Breast epithelium (tissue), 4 donors: Measurements from ENCODE around the gene IL17RC. TPM values are rescaled to one million over a fixed set of nuclear protein-coding genes. Genes with fewer than 3 reads are reported as not detected.

Experiments used
- DNase-seq, 2 donors: peaks; one replicate each; pipeline ENCODE4 v3.0.0-alpha.2; 2019; ENCODE audit warnings: low spot score in 2 of 2
- H3K27ac ChIP-seq, 2 donors: fragments of 200-600 bp; sonication (generic) in 1 of 2; one replicate each; pipeline ENCODE4 v1.5.1; 2016 to 2019; ENCODE audit warnings: mild to moderate bottlenecking in 1 of 2
- H3K27me3 ChIP-seq, 2 donors: fragments of 200-600 bp; sonication (generic) in 1 of 2; one replicate each; pipeline versions ENCODE4 v1.5.1 to v1.6.0; 2017 to 2019; ENCODE audit warnings: control low read depth in 1 of 2, mild to moderate bottlenecking in 1 of 2
- H3K36me3 ChIP-seq: fragments of 200-600 bp; one replicate; pipeline ENCODE4 v1.5.1; 2019
- H3K4me1 ChIP-seq, 2 donors: fragments of 200-600 bp; sonication (generic); one replicate each; pipeline ENCODE4 v1.5.1; 2016 to 2019; ENCODE audit warnings: control low read depth in 1 of 2
- H3K4me3 ChIP-seq, 3 donors: fragments of 200-600 bp; sonication (generic); 1 replicate in 2 of 3; 2 replicates in 1 of 3; pipeline ENCODE4 v1.5.1; 2016 to 2019; ENCODE audit warnings: mild to moderate bottlenecking in 3 of 3, moderate library complexity in 2 of 3
- H3K9me3 ChIP-seq, 2 donors: fragments of 200-600 bp; sonication (generic) in 1 of 2; one replicate each; pipeline ENCODE4 v1.5.1; 2016 to 2019; ENCODE audit warnings: control low read depth in 1 of 2
- POLR2A ChIP-seq: fragments of 450-650 bp; IDR thresholded peaks from one replicate; pipeline ENCODE4 v1.6.1; 2016; ENCODE audit warnings: antibody characterized with exemption, mild to moderate bottlenecking, moderate library complexity
- POLR2AphosphoS5 ChIP-seq, 3 donors: sonication (generic); formaldehyde crosslinking; IDR thresholded peaks; one replicate each; pipeline ENCODE4 v1.6.1; 2017; ENCODE audit warnings: antibody characterized with exemption in 3 of 3
- intact Hi-C: fragments of 100-400 bp; cut with DNase I; formaldehyde crosslinking; loops from one replicate; pipeline ENCODE4 v1.15.1; 2023; ENCODE audit warnings: low total_unique reads
- total RNA-seq, 3 donors: library from RNA; depleted of rRNA; stranded (reverse); fragments of >200 nt; gene quantifications; one replicate each; pipeline ENCODE4 v1.1.0, GENCODE V29; 2016
- TF ChIP-seq, protein P1 (sequence below), 3 donors: fragments of 450-650 bp; IDR thresholded peaks; one replicate each; pipeline ENCODE4 v1.5.1; 2016 to 2017; ENCODE audit warnings: antibody characterized with exemption in 3 of 3, mild to moderate bottlenecking in 3 of 3, moderate library complexity in 3 of 3

IL17RC gene
- total RNA-seq, 3 donors from 2014 or later: 59.6 to 119 (median 90.6) TPM

DNA sequence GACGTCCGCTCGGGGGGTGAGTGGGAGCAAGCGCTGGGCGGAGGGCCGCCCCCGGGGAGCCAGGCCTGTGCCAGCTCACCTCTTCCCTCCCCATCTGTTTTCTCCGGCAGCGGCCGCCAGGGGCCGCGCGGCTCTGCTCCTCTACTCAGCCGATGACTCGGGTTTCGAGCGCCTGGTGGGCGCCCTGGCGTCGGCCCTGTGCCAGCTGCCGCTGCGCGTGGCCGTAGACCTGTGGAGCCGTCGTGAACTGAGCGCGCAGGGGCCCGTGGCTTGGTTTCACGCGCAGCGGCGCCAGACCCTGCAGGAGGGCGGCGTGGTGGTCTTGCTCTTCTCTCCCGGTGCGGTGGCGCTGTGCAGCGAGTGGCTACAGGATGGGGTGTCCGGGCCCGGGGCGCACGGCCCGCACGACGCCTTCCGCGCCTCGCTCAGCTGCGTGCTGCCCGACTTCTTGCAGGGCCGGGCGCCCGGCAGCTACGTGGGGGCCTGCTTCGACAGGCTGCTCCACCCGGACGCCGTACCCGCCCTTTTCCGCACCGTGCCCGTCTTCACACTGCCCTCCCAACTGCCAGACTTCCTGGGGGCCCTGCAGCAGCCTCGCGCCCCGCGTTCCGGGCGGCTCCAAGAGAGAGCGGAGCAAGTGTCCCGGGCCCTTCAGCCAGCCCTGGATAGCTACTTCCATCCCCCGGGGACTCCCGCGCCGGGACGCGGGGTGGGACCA, 16.1 kb downstream of the IL17RC start:
- intact Hi-C loops: loop anchor here (5.0 kb wide), 1 partner anchor 981 kb away; no protein-coding TSS in a partner anchor
- H3K27ac ChIP-seq: peak overlapping the region; percentile 97 to 99
- H3K4me3 ChIP-seq: peak overlapping the region; percentile 64 to 82 (median 77)
- H3K27me3 ChIP-seq: no peaks in the 10 kb centered on the region
- no peaks in the 10 kb centered on the region for H3K36me3 ChIP-seq
- no peaks in the 10 kb centered on the region for H3K9me3 ChIP-seq
- H3K4me1 ChIP-seq: peaks cover 0 to 20% of the 10 kb centered on the region in 2 donors
- TF ChIP-seq, protein P1, sequence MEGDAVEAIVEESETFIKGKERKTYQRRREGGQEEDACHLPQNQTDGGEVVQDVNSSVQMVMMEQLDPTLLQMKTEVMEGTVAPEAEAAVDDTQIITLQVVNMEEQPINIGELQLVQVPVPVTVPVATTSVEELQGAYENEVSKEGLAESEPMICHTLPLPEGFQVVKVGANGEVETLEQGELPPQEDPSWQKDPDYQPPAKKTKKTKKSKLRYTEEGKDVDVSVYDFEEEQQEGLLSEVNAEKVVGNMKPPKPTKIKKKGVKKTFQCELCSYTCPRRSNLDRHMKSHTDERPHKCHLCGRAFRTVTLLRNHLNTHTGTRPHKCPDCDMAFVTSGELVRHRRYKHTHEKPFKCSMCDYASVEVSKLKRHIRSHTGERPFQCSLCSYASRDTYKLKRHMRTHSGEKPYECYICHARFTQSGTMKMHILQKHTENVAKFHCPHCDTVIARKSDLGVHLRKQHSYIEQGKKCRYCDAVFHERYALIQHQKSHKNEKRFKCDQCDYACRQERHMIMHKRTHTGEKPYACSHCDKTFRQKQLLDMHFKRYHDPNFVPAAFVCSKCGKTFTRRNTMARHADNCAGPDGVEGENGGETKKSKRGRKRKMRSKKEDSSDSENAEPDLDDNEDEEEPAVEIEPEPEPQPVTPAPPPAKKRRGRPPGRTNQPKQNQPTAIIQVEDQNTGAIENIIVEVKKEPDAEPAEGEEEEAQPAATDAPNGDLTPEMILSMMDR (IDR thresholded peaks at IDR 0.05): peak; percentile 66 to 91 (median 74)
- TF ChIP-seq POLR2AphosphoS5 (IDR thresholded peaks at IDR 0.05): peak in 2 of 3 donors; percentile 25 to 47
- no peak for TF ChIP-seq POLR2A
- peak; percentile 84 to 85 for DNase-seq

DNA sequence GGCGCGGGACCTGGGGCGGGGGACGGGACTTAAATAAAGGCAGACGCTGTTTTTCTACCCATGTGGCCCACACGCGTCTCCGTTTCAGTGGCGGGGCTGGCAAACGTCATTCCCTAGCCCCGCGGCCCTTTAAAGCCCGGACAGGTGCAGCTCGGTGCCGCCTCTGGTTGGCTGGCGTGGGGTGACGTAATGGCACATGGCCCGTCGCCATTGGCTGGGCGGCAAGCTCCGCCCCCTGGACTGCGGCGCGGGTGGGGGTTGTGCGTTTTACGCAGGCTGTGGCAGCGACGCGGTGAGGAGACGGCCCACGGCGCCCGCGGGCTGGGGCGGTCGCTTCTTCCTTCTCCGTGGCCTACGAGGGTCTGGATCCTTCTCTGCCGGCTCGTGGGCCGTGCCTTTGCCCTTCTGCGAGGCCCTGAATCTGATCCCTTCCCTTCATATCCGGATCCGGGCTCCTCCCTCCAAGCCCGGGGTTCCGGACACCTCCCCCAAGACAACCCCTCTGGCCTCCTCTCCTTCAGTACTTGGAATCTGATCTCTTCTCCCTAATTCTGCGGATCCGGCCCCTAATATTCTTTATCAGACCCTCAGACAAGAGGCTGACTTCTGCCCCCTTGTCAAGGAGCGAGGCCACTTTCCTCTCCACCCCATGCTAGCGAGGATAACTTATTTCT, 16.8 kb downstream of the IL17RC start, which contains the start of gene CRELD1:
CRELD1 (plus strand) TSS at position 274 of the 674 bp plus-strand sequence. CDS start 605 bp downstream, outside the sequence.
- Histone ChIP-seq H3K9me3 (no peaks in the 10 kb centered on the region), H3K36me3 (no peaks in the 10 kb centered on the region), H3K4me3 (peak within 1 kb of the TSS; percentile 64 to 82 (median 77)), H3K27me3 (no peaks in the 10 kb centered on the region), H3K4me1 (peaks cover 0 to 20% of the 10 kb centered on the region in 2 donors), H3K27ac (peak within 1 kb of the TSS; percentile 97 to 99)
- intact Hi-C loops: loop anchor here (5.0 kb wide), 1 partner anchor 981 kb away; no protein-coding TSS in a partner anchor
- DNase-seq: peak; percentile 96
- TF ChIP-seq POLR2A (peak; percentile 78), POLR2AphosphoS5 (IDR thresholded peaks at IDR 0.05) (peak; percentile 82 to 94 (median 91))
- TF ChIP-seq, protein P1 (IDR thresholded peaks at IDR 0.05): no peak

DNA sequence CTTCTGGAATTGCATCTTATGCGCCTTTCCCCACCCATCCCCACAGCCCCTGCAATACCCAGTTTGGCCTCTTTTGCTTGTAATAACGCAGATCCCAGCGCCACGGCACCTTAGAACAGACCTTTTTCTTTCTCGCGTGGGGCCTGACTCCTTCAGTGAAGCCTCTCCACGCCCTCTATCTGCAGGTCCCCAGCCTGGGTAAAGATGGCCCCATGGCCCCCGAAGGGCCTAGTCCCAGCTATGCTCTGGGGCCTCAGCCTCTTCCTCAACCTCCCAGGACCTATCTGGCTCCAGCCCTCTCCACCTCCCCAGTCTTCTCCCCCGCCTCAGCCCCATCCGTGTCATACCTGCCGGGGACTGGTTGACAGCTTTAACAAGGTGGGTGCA, 17.3 kb downstream of the IL17RC start:
- TF ChIP-seq, protein P1 (IDR thresholded peaks at IDR 0.05): peak in 1 of 3 donors; percentile 43
- no peak for TF ChIP-seq POLR2A
- H3K27me3 ChIP-seq: no peaks in the 10 kb centered on the region
- H3K36me3 ChIP-seq: no peaks in the 10 kb centered on the region
- DNase-seq: no peak
- intact Hi-C loops: loop anchor here (5.0 kb wide), 1 partner anchor 982 kb away; no protein-coding TSS in a partner anchor
- H3K9me3 ChIP-seq: no peaks in the 10 kb centered on the region
- peak overlapping the region; percentile 64 to 82 (median 77) for H3K4me3 ChIP-seq
- peak overlapping the region; percentile 97 to 99 for H3K27ac ChIP-seq
- peaks cover 0 to 20% of the 10 kb centered on the region in 2 donors for H3K4me1 ChIP-seq

DNA sequence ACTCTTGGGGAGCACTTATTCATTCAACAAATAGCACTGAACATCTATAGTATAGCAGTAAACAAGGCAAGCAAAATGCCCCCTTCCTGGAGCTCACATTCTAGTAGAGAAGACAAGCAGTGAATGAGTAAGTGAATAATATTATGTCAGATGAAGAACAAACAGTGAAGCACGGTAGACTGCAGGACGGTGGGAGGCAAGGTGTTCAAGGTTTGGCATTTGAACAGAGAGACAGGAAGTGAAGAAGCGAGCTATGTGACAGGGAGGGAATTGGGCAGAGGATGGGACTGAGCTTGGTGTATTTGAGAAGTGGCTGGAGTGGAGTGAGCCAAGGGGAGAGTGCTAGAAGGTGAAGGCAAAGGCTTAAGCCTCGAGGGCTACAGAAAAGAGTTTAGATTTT, 18.1 kb downstream of the IL17RC start:
- TF ChIP-seq, protein P1 (IDR thresholded peaks at IDR 0.05): no peak
- no peak for TF ChIP-seq POLR2A
- no peak for TF ChIP-seq POLR2AphosphoS5 (IDR thresholded peaks at IDR 0.05)
- Histone ChIP-seq H3K4me1 (peaks cover 0 to 20% of the 10 kb centered on the region in 2 donors), H3K9me3 (no peaks in the 10 kb centered on the region), H3K36me3 (no peaks in the 10 kb centered on the region), H3K27me3 (no peaks in the 10 kb centered on the region), H3K4me3 (peak overlapping the region in 2 of 3 donors; percentile 77 to 82), H3K27ac (peak overlapping the region; percentile 97 to 99)
- DNase-seq: no peak
- intact Hi-C loops: loop anchor here (5.0 kb wide), 1 partner anchor 983 kb away; no protein-coding TSS in a partner anchor
